Loucy (cell line): ENCODE data around the gene PABPN1L.

ENCODE experiments used
- H2AFZ ChIP-seq: fragments of 200-600 bp; sonication (generic); 2 replicates; pipeline ENCODE4 v1.6.0; 2016; ENCODE audit warnings: antibody characterized with exemption, mild to moderate bottlenecking, low read length, moderate library complexity
- H3F3A ChIP-seq: fragments of 200-600 bp; 2 replicates; pipeline ENCODE4 v1.6.0; 2016; ENCODE audit warnings: antibody characterized with exemption, low read depth, mild to moderate bottlenecking
- H3K27me3 ChIP-seq: fragments of 200-600 bp; sonication (generic); 2 replicates; pipeline ENCODE4 v1.6.1; 2014; ENCODE audit warnings: low read length, mild to moderate bottlenecking; ENCODE audit not compliant: insufficient read depth, poor library complexity, severe bottlenecking
- H3K36me3 ChIP-seq: fragments of 200-600 bp; sonication (generic); 2 replicates; pipeline ENCODE4 v1.6.1; 2016; ENCODE audit warnings: low read length; ENCODE audit not compliant: insufficient read depth
- H3K4me1 ChIP-seq: fragments of 200-600 bp; sonication (generic); 2 replicates; pipeline ENCODE4 v1.5.1; 2014; ENCODE audit warnings: low read length, mild to moderate bottlenecking; ENCODE audit not compliant: insufficient read depth, poor library complexity, severe bottlenecking
- H3K4me2 ChIP-seq: fragments of 200-600 bp; sonication (generic); 2 replicates; pipeline ENCODE4 v1.6.0; 2014; ENCODE audit warnings: antibody characterized with exemption, low read length, low read depth, mild to moderate bottlenecking; ENCODE audit not compliant: poor library complexity, severe bottlenecking
- H3K4me3 ChIP-seq: fragments of 200-600 bp; sonication (generic); 2 replicates; pipeline ENCODE4 v1.5.1; 2014; ENCODE audit warnings: low read length, mild to moderate bottlenecking, mixed read lengths; ENCODE audit not compliant: poor library complexity, severe bottlenecking
- H3K79me2 ChIP-seq: fragments of 200-600 bp; sonication (generic); 2 replicates; pipeline ENCODE4 v1.6.1; 2014; ENCODE audit warnings: low read length; ENCODE audit not compliant: insufficient read depth
- H3K9ac ChIP-seq: fragments of 200-600 bp; sonication (generic); 2 replicates; pipeline ENCODE4 v1.6.0; 2014; ENCODE audit warnings: mild to moderate bottlenecking, low read depth, low read length, moderate library complexity; ENCODE audit not compliant: poor library complexity, severe bottlenecking
- H3K9me2 ChIP-seq: fragments of 200-600 bp; sonication (generic); replicated peaks from 2 replicates; pipeline ENCODE4 v1.6.1; 2016; ENCODE audit warnings: low read depth, low read length, mixed read lengths
- H3K9me3 ChIP-seq: fragments of 200-600 bp; sonication (generic); 2 replicates; pipeline ENCODE4 v1.6.1; 2014; ENCODE audit warnings: mild to moderate bottlenecking, antibody characterized with exemption, low read length, low read depth; ENCODE audit not compliant: insufficient read depth
- H4K20me1 ChIP-seq: fragments of 200-600 bp; sonication (generic); 2 replicates; pipeline ENCODE4 v1.6.0; 2014; ENCODE audit warnings: antibody characterized with exemption, low read length, mild to moderate bottlenecking; ENCODE audit not compliant: insufficient read depth, poor library complexity, severe bottlenecking
- EZH2phosphoT487 ChIP-seq: fragments of 200-600 bp; IDR thresholded peaks from 2 replicates; pipeline ENCODE4 v1.6.1; 2018; ENCODE audit warnings: antibody characterized with exemption, mild to moderate bottlenecking, moderate library complexity, borderline replicate concordance
- TF ChIP-seq, protein P1 (sequence below): fragments of 200-600 bp; sonication (generic); conservative IDR thresholded peaks from 2 replicates; pipeline ENCODE4 v1.5.1; 2014; ENCODE audit warnings: mild to moderate bottlenecking, antibody characterized with exemption, low read length

PABPN1L gene

GRCh38 chr16:88856122-88856827 lies 10.2 kb downstream of the PABPN1L start:
- Histone ChIP-seq H4K20me1 (no peaks in the 10 kb centered on the region), H3K27me3 (no peaks in the 10 kb centered on the region), H2AFZ (no peak overlapping the region), H3K4me2 (peak overlapping the region; percentile 37), H3K4me1 (peaks cover 14% of the 10 kb centered on the region), H3K9ac (no peak overlapping the region), H3K9me3 (no peaks in the 10 kb centered on the region), H3K79me2 (no peaks in the 10 kb centered on the region), H3K4me3 (peak overlapping the region; percentile 92), H3K9me2 (no peaks in the 10 kb centered on the region), H3F3A (no peaks in the 10 kb centered on the region), H3K36me3 (no peaks in the 10 kb centered on the region)
- TF ChIP-seq, protein P1, sequence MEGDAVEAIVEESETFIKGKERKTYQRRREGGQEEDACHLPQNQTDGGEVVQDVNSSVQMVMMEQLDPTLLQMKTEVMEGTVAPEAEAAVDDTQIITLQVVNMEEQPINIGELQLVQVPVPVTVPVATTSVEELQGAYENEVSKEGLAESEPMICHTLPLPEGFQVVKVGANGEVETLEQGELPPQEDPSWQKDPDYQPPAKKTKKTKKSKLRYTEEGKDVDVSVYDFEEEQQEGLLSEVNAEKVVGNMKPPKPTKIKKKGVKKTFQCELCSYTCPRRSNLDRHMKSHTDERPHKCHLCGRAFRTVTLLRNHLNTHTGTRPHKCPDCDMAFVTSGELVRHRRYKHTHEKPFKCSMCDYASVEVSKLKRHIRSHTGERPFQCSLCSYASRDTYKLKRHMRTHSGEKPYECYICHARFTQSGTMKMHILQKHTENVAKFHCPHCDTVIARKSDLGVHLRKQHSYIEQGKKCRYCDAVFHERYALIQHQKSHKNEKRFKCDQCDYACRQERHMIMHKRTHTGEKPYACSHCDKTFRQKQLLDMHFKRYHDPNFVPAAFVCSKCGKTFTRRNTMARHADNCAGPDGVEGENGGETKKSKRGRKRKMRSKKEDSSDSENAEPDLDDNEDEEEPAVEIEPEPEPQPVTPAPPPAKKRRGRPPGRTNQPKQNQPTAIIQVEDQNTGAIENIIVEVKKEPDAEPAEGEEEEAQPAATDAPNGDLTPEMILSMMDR = no peak
- no peak for TF ChIP-seq EZH2phosphoT487

GRCh38 chr16:88855736-88856121 lies 10.7 kb downstream of the PABPN1L start:
- no peaks in the 10 kb centered on the region for H3F3A ChIP-seq
- TF ChIP-seq EZH2phosphoT487 = no peak
- TF ChIP-seq, protein P1 = no peak
- no peaks in the 10 kb centered on the region for H3K27me3 ChIP-seq
- no peaks in the 10 kb centered on the region for H3K36me3 ChIP-seq
- no peak overlapping the region for H3K4me3 ChIP-seq
- no peaks in the 10 kb centered on the region for H4K20me1 ChIP-seq
- H3K9ac ChIP-seq = no peak overlapping the region
- H3K4me1 ChIP-seq = peaks cover 14% of the 10 kb centered on the region
- H2AFZ ChIP-seq = no peak overlapping the region
- no peaks in the 10 kb centered on the region for H3K9me3 ChIP-seq
- peak overlapping the region; percentile 37 for H3K4me2 ChIP-seq
- no peaks in the 10 kb centered on the region for H3K79me2 ChIP-seq
- H3K9me2 ChIP-seq = no peaks in the 10 kb centered on the region

DNA sequence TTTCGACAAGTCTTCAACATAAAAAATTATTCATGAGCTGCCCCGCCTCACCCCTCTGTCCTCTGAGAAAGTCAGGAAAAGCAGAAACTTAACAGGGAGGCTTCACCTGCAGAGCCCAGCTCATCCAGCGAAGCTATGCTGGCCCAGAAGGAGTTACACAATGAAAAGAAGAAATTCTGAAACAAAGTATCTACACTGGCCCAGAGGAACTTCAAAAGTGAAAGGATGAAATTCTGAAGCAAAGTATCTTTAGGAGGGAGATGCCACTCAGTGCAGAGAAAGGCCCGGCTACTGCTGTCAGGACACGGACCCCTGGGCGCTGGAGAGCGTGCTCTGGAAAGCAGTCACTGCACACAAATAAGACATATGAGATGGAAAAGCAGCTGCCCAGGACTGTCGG lies 11.3 kb downstream of the PABPN1L start:
- Histone ChIP-seq H3K9ac (no peak overlapping the region), H3K27me3 (no peaks in the 10 kb centered on the region), H3F3A (no peaks in the 10 kb centered on the region), H3K79me2 (no peaks in the 10 kb centered on the region), H3K4me2 (peak overlapping the region; percentile 37), H4K20me1 (no peaks in the 10 kb centered on the region), H3K4me1 (peaks cover 14% of the 10 kb centered on the region), H3K36me3 (no peaks in the 10 kb centered on the region), H3K9me2 (no peaks in the 10 kb centered on the region), H3K4me3 (no peak overlapping the region), H3K9me3 (no peaks in the 10 kb centered on the region), H2AFZ (no peak overlapping the region)
- TF ChIP-seq, protein P1 = no peak
- no peak for TF ChIP-seq EZH2phosphoT487
